Suppressor macrophage treated with lipopolysaccharide for 1 hour (primary cell): ENCODE measurements around the gene PTHLH.

Experiments
- DNase-seq, 3 donors: peaks; one replicate each; pipeline ENCODE4 v3.0.0-alpha.2; 2020 to 2022

PTHLH gene

GRCh38 chr12:27934276-27934675 is 38.3 kb downstream of the PTHLH start:
- DNase-seq, result no peak

- DNase-seq, result no peak
Measured at GRCh38 chr12:27931390-27931789, 41.1 kb downstream of the PTHLH start.

- no peak for DNase-seq
Measured at GRCh38 chr12:27927347-27927746, 45.2 kb downstream of the PTHLH start.

- no peak for DNase-seq
Measured at GRCh38 chr12:27924350-27925135, 48.0 kb downstream of the PTHLH start.

- DNase-seq, result no peak
Measured at GRCh38 chr12:27922531-27923139, 49.9 kb downstream of the PTHLH start.

- no peak for DNase-seq
Measured at GRCh38 chr12:27919671-27920235, 52.8 kb downstream of the PTHLH start.

- no peak for DNase-seq
Measured at GRCh38 chr12:27915536-27915935, 57.0 kb downstream of the PTHLH start.

GRCh38 chr12:27915021-27915420 is 57.5 kb downstream of the PTHLH start:
- no peak for DNase-seq

GRCh38 chr12:27913999-27914614 is 58.4 kb downstream of the PTHLH start:
- DNase-seq, result no peak

- no peak for DNase-seq
Measured at GRCh38 chr12:27911397-27911796, 61.1 kb downstream of the PTHLH start.
